HG02759 (cell line): Measurements from ENCODE around the gene SORBS1.

Source experiments
- ATAC-seq: cut with Tn5 transposase; IDR thresholded peaks from one replicate; pipeline ENCODE4 v1.9.1; 2021; ENCODE audit warnings: mild to moderate bottlenecking, moderate library complexity; ENCODE audit not compliant: unreplicated experiment

The SORBS1 gene

DNA sequence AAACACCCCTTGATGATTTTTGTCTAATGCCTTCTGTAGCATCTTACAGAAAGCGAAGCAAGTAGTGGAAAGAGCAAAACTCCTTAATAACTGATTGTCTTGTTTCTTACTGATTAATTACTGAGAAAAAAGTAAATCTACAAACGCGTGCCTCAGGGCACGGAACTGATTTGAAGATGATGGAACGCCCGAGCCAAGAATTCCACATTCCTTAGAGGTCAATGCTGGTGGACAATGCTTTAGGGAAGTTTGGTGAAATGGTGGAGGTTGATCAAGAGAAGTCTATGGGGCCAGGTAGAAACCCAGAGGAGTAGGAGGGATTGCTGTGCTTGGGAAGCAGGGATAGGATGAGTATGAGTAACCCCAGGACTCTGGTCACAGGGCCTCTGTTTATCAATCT lies 5.0 kb upstream of the SORBS1 start:
- no peak for ATAC-seq

DNA sequence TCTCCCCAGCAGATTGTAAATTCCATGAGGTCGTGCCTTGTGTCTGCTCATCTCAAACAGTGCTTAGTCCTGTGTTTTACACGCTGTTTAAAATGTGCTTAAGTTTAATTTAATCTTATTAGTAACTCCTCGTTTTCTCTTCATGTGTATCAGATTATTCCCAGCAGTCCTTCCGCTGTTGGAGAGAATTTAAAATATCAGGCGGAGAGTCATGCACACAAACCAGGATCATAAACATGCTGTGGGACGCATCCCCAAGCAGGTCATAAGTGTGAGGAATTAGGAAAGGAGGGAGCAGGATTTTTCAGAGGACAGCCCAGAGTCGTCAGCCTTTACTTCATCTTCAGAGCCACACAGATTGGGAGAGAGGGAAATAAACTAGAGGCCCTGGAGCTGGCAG lies 4.2 kb upstream of the SORBS1 start:
- ATAC-seq = no peak

DNA sequence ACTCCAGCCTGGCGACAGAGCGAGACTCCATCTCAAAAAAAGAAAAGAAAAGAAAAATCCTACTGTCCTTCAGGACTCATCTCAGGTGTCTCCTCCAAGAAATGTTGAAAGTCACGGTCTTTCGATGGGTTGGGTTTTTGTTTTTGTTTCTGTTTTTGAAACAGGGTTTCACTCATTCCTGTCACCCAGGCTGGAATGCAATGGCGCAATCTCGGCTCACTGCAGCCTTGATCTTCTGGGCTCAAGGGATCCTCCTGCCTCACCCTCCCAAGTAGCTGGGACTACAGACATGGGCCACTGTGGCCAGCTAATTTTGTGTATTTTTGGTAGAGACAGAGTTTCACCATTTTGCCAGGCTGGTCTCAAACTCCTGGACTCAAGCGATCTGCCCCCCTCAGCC lies 3.1 kb upstream of the SORBS1 start:
- ATAC-seq = no peak

GRCh38 chr10:95562341-95562965 lies 1.3 kb upstream of the SORBS1 start:
- ATAC-seq = no peak

- no peak for ATAC-seq
Measured at GRCh38 chr10:95561864-95562177, 650 bp upstream of the SORBS1 start.

GRCh38 chr10:95560278-95561176 lies 644 bp downstream of the SORBS1 start:
- ATAC-seq = no peak

GRCh38 chr10:95559896-95560277 lies 1.3 kb downstream of the SORBS1 start:
- ATAC-seq = no peak

GRCh38 chr10:95559471-95559870 lies 1.7 kb downstream of the SORBS1 start:
- no peak for ATAC-seq

DNA sequence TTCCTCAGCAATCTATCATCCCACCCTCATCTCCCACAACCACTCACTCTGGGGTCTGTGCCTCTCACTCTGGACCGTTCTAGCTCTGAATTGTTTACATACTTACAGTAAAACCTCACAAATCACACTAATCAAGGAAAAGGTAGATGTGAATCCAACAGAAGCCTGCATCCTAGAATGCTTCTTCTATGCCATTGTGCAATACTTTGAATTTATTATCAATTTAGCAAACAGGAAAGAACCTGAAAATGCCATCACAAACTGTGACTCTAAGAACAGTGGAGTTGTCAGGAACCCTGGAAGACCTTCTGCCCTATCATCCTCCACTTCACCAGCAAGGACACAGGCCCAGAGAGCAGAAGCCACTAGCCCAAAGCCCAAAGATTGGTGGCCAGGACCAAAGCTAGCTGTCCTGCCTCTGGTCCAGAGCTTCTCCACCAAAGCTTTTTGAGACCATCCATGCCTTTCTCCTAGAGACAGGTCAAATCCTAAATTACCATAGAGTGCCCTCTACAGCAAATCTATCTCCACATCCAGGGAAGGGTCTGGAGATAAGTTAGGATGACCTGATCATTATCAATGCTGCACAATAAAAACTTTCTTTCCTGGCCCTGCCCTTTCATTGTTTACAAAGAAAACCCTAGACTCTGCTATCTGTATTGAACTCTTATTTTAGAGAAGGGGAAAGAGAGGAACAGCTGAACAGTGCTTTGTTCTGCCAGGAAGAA lies 2.4 kb downstream of the SORBS1 start:
- ATAC-seq = no peak

- ATAC-seq = no peak
Measured at GRCh38 chr10:95556994-95557767, 4.0 kb downstream of the SORBS1 start.

DNA sequence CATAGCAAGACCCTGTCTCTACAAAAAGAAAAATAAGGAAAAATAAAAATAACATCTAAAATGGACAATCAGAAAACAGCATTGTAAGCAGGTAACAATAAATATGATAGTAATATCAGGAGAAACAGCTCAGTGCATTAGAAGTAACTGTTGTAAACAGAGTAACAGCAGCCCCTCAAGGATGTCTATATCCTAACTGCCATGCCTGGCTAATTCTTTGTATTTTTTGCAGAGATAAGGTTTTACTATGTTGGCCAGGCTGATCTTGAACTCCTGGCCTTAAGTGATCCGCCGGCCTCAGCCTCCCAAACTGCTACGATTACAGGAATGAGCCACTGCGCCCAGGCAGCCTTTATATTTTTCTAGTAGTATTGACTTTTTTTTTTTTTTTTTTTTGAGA lies 7.5 kb downstream of the SORBS1 start:
- no peak for ATAC-seq

DNA sequence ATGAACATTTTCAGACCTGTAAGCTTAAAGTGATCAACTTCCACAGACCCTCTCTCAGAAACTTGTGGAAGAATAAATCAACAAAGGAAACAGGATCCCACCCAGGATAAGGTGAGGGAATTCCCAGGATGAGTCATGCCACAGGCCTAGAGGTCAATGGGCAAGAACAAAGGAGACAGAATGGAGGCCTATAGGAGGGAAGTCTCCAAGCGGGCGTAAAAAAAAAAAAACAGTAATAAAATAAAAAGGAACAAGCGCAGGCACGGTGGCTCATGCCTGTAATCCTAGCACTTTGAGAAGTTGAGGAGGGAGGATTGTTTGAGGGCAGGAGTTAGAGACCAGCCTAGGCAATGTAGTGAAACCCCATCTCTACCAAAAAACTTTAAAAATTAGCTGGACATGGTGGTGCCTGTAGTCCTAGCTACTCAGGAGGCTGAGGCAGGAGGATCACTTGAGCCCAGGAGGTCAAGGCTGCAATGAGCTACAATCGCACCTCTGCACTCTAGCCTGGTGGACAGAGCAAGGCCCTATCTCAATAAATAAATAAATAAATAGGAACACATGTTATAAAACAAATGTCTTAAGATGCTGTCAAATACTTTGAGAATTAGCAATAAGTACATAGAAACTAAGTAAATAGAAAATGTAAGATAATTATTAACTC lies 8.4 kb downstream of the SORBS1 start:
- ATAC-seq = no peak

DNA sequence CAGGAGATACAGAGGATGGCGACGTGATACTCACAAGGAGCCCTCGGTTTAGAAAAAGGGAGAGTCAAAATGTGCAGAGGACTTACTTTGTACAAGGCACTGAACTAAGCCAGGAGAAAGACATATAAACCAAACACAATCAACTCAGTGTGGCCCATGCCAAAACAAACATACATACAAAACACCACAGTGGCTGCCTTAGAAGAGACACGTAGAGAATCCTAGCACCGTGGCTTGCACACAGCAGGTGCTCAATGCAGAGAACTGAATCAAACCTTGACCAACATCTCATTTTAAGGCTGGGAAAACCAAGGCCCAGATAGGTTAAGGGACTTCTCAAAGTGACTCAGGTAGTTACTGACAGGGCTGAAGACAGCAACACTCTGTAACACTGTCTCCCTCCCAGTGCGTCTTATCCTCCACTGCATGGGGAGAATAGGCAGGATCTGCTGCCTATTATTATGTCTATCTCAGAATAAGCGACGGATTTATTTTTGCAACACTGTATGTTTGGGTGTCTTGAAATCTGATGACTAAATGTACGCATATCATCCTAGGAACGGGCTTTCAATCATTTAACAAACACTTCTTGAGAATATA lies 11.0 kb downstream of the SORBS1 start:
- no peak for ATAC-seq

- ATAC-seq = no peak
Measured at GRCh38 chr10:95547791-95548435, 13.3 kb downstream of the SORBS1 start.

GRCh38 chr10:95547197-95547596 lies 14.0 kb downstream of the SORBS1 start:
- no peak for ATAC-seq

- ATAC-seq = no peak
Measured at GRCh38 chr10:95545981-95546380, 15.2 kb downstream of the SORBS1 start.

DNA sequence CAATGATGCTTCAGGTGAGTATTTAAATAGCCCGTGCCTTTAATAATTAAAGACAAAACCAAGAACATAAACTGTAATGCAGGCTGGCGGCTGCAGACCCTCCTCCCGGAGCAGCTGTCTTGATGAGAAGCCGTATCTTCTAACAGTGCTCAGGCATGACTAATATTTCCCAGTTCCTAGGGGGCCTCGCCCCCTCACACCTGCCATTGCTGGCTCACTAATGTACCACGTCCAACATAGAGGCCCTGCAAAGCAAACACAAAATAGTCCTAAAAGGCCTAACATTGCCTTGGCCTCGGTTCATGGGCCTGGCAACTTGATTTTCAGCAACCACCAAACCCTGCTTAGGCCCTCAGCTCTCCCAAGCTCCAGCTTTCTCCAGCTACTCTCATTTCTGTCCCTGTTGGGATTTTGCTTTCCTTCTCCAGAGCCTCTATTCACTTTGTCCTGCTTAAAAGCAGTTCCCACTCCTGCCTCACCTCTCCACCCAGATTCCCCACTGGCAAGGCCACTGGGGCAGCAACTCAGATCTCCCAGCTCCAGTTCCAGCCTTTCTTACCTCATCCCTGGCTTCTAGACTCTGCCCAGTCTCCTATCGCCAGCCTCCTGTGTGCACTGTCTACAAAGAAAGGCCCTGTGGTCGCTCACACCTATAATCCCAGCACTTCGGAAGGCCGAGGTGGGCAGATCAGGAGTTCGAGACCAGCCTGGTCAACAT lies 16.2 kb downstream of the SORBS1 start:
- no peak for ATAC-seq

GRCh38 chr10:95543459-95543858 lies 17.7 kb downstream of the SORBS1 start:
- ATAC-seq = no peak

DNA sequence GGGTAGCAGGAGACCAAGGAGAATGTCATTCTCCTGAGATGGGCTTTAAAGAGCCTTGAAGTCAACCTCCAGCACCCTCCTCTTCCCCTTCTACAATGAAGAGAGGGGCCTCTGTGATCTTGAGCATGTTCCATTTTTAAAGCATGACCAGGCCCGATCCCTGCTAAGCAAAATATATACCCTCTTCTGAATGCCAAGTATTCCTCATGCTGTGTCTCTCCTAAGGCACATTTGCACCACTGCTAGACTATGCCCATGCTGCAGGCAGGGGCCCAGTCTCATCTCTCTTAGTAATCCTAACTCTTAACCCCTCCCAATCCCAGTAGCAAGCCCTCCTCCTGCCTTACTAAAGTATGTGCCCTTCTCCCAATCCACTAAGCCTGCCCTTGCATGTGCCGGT lies 18.4 kb downstream of the SORBS1 start:
- no peak for ATAC-seq
